Activated CD8-positive, alpha-beta memory T cell treated with anti-CD3 and anti-CD28 coated beads, Interleukin-2, amount 50 U/mL, for 1 hour (primary cell): Measurements from ENCODE around the gene LIMS3.
"Not testable (repeated sequence)": the region's sequence is repeated elsewhere in the genome, so short reads cannot be mapped to it uniquely, and the experiment has no call there.

ENCODE experiments used
- DNase-seq: peaks from one replicate; pipeline ENCODE4 v3.0.0-alpha.2; 2020; ENCODE audit errors: extremely low read depth

Gene LIMS3

DNA sequence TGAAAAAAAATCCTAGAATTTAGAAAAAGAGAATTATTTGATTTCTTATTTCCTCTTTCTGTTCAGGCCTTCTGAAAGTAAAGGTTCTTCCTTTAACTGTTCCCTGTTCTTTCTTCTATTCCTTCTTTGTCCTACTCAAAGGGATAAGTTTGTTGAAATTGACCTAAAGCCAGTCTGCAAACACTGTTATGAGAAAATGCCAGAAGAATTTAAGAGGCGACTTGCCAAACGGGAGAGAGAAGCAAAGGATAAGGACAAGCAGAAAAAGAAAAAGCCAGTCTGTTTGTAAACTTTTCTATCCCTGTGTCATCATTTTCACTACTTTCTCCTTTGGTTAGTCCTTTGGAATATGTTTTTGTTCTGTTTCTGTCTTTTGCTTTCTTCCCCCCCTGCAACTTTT is 26.0 kb downstream of the LIMS3 start:
- not testable (repeated sequence) for DNase-seq

DNA sequence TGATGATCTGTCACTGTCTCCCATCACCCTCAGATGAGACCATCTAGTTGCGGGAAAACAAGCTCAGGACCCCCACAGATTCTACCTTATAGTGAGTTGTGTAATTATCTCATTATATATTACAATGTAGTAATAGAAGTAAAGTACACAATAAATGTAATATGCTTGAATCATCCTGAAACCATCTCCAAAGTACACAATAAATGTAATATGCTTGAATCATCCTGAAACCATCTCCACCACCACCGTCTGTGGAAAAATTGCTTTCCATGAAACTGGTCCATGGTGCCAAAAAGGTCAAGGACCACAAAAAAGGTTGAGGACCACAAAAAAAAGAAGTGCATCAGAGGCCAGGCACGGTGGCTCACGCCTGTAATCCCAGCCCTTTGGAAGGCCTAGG is 29.3 kb downstream of the LIMS3 start:
- DNase-seq = not testable (repeated sequence)

DNA sequence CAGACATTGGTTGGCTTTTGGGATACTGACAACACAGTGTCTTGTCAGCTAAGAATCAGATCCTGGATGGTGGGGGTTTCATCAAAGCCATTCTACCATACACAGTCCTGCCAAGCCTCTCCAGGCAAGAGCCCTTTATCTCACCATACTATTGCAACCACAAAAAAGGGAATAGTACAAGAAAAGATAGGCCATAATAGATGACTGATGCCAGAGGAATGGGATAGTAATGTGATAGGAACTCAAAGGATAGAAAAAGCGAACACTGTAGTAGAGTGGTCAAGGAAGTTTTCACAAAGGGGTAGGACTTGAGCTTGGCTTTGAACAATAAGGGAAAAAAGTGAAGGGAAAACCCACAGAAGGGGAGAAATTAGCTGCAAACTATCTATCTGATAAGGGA is 30.7 kb downstream of the LIMS3 start:
- not testable (repeated sequence) for DNase-seq

DNA sequence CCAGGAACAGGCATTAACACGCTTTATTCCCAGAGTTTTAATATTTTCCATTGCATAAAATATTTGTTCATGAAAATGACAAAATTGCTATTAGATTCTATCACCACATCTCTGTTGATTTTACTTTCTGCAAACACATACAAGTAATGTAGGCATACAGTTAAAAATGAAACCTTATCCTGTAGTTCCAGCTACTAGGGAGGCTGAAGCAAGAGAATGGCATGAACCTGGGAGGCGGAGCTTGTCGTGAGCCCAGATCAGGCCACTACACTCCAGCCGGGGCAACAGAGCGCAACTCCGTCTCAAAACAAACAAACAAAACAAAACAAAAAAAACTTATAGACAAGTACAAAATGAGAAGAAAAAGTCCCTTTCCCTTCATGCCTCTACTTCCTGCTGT is 38.0 kb downstream of the LIMS3 start:
- DNase-seq = not testable (repeated sequence)

DNA sequence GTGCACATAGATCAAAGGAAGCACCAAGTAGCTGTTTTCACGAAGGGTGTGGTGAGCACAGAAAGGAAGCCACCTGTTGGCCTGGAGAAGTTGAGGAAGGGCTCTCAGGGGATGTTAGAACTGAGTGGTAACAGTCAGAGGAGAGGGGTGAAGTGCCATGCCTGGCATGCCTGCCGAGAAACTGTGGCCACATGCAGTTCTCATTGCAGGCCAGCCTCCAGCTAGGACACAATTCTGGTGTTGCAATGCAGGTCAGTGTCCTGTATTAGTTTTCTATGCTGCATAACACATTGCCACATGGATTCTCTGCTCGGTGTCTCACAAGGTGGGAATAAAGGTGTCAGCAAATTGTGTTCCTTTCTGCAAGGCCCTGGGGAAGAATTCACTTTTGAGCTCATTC is 46.9 kb downstream of the LIMS3 start:
- not testable (repeated sequence) for DNase-seq

DNA sequence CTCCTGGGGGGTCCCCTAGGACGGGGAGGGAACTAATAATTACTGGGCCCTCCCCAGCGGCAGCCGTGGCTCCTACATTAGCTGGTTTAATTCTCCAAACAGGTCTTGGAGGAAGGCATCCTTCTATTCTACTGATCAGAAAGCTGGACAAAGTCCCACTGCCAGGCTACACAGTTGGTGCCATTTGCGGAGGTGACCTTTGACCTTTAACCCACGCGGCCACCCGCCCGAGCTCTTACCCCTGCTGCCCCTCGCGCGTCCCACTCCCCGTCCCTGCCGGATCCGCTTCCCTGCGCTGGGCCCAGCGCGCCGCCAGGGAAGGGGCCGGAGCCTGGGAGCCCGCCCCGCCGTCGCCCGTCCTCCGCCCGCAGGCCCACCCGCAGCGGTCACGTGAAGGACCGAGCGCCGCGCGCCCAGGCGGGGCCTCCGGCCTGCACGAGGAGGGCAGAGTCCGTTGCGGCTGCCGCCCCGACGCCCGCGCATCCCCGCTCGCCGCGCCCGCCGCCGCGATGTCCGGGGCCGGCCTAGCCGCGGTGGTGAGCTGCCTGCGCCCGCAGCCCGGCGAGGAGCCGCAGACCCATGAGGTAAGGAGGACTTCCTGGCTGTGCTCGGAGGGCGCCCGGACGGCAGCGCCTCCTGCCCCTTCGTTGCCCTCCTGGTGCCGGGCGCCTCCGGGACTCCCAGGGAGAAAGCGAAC is 48.9 kb downstream of the LIMS3 start:
- not testable (repeated sequence) for DNase-seq

DNA sequence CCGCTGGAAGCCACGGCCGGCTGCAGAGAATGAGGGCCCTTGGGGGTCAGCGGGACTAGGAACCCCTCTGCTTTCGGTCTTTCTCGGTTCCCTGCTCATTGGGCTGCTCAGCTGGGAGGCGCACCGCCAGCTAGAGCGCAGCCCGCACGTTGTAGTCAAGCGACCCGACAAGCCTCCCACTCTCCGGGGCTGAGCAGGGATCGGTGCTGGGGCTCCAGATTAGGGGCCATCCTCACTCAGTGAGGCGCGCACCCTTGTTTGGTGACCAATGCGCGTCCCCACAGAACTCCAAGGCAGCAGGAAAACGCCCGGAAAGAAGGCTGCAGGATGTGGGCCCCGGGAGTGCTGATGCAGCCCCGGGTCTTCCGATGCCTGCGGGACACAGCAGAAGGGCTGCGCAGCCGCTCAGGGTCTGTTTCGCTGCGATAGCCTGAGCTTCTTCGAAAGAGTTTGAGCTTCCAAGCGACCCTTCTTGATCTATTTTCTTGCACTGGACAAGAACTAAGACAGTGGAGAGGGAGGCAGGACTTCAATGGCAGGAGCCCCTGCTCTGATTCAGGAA is 49.6 kb downstream of the LIMS3 start:
- not testable (repeated sequence) for DNase-seq

DNA sequence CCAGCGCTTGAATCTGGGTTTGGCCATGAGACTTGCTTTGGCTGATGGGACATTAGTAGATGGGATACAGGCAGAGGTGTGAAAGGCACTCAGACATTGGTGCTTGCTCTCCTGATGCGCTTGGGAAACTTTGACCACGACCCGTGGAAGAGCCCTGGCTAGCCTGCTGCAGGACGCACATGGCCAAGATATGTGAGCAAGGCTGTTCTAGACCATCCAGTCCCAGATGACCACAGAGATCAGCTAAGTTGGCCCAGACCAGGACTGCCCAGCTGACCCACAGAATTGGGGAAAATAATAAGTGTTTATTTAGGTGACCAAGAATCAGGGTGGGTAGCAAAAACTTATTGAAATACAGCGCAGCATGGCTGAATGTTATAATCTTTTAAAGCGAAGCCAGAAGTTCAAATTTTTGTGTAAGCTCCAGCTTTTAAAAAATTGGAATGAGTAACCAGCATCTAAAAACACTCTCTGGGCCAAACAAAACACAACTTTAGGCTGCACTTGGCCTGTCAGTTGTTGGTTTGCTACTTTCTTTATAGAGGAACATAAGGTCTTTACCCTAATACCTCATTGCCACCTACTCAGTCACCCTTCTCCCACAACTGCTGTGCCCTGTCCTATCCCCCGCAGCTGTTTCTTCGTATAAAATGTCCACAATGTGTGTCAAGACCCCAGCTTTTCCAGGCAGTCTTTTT is 51.8 kb downstream of the LIMS3 start:
- DNase-seq = not testable (repeated sequence)

DNA sequence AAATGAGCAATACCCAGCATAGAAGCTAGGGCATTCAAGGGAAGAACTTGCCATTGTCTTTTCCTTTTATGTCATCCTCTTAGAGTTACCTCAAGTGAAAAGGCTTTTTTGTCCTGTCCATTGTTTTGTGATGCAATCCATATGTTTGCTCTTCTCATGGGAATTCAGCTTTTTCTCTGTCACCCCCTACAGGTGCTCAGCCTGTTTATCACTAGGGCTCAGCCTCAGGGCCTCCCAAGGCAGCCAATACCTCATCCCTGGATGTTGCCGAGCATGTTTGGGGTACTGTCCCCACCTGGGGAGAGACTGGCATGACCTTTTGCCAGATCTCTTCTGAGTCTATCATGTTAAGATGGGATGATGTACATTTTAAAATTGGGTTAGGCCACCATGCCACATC is 65.5 kb downstream of the LIMS3 start:
- not testable (repeated sequence) for DNase-seq

DNA sequence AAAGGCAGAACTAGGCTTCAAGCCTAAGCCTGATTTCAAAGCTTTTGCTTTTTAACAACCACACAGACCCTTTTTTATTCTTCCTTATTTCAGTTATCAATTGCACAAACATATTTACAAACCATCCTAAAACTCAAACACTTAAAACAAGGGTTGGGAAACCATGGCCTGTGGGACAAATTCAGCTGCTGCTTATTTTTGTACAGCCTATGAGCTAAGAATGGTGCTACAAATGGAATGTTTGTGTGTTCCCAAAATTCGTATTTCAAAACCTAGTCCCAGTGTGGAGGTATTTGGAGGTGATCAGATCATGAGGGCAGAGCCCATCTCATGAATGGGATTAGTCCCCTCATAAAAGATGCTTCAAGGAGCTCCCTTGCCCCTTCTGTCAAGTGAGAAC is 67.0 kb downstream of the LIMS3 start:
- DNase-seq = not testable (repeated sequence)

DNA sequence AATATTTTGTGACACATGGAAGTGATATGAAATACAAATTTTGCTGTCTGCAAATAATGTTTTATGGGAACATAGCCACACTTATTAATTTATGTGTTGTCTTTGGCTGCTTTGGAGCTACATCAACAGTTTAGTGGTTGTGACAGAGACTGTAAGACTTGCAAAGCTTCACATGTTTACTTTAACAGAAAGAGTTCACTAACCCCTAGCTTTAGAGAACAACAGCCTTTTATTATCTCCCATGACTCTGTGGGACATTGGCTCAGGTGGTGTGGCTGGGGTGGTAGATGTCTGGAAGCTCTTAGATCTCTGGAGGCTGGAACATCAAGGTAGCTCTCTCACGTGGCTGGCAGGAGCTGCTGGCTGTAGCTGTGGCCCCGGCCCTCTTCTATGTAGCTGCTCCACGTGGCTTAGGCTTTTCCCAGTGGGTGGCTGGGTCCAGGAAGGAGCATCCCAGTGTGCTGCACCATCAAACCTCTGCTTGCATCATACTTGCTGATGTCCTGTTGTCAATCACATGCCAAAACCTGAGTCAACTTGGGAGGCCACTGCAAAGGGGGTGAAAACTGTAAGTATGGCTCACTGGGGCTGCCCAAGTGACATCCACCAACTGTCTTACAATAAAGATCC is 67.7 kb downstream of the LIMS3 start:
- not testable (repeated sequence) for DNase-seq

DNA sequence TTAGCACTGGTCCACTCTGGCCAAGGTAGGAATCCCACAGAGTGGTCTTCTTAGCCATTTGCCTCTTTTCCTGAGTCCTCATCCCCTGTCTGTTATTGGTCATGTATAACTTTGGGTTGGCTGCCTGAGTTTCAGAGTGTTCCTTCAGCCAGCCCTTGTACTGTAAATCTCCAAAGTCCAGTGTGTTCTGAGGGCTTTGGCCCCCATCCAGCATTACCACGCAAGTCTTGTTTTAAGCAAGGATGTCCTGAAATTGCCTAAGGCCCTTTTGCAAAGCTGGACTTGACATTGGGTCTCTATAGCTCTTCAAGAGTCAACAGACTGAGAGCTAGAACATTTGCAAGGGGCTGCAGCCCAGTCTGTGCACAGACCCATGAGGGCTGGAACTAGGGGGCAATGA is 68.4 kb downstream of the LIMS3 start:
- not testable (repeated sequence) for DNase-seq

DNA sequence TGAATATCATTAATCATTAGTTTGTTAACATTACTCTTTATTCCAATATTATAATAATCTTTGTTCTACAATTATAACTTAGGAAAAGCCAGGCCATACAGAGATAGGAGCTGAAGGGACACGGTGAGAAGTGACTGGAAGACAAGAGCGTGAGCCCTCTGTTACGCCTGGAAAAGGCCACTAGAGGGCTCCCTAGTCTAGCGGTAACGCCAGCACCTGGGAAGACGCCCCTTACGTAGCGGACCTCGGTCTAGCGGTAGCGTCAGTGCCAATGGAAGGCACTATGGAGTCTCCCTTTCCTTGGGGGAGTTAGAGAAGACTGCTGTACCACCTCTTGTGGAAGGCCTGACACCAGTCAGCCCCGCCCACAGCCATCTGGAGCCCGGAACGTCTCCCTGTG is 71.4 kb downstream of the LIMS3 start:
- DNase-seq = not testable (repeated sequence)

DNA sequence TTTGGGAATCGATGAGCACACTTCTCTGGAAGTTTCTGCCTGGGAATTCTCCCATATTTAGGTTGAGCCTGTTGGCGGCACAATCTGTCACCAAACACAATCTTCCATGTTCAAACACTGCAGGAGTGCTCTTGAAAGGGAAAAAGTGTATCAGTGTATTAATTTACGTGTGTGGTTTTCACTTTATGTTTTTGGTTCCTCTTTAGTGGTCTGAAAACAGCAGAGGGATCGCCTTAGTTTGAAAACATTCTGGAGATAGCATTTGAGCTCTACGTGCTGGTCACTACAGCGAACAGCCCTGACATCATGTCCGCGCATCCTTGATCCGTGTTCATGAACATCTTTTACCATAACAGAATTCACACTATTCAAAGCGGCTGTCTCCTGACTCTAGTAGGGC is 73.2 kb downstream of the LIMS3 start:
- not testable (repeated sequence) for DNase-seq
